Central memory CD8-positive, alpha-beta T cell (primary cell): Measurements from ENCODE around the gene GALNT14.

Source experiments
- ATAC-seq: fragments of 150-1000 bp; cut with Tn5 transposase; replicated peaks from 2 replicates; pipeline ENCODE4 v1.10.0; 2022; ENCODE audit warnings: mild to moderate bottlenecking, moderate FRiP score, moderate number of reproducible peaks; ENCODE audit not compliant: poor library complexity, severe bottlenecking; ENCODE audit errors: extremely low read depth
- DNase-seq, 2 donors: peaks; one replicate each; pipeline ENCODE4 v3.0.0; 2021; ENCODE audit warnings: low spot score in 2 of 2
- H3K27ac Mint-ChIP-seq: one replicate; pipeline ENCODE4 v1.8.0; 2022; ENCODE audit warnings: low read depth, mild to moderate bottlenecking, moderate library complexity, mixed read lengths
- H3K27me3 Mint-ChIP-seq: one replicate; pipeline ENCODE4 v1.8.0; 2022; ENCODE audit warnings: mixed read lengths
- H3K36me3 Mint-ChIP-seq: one replicate; pipeline ENCODE4 v1.8.0; 2022; ENCODE audit warnings: mild to moderate bottlenecking, moderate library complexity, mixed read lengths; ENCODE audit not compliant: insufficient read depth
- H3K4me1 Mint-ChIP-seq: one replicate; pipeline ENCODE4 v1.8.0; 2022; ENCODE audit warnings: mixed read lengths
- H3K4me3 Mint-ChIP-seq: one replicate; pipeline ENCODE4 v1.8.0; 2022; ENCODE audit warnings: mild to moderate bottlenecking, moderate library complexity, mixed read lengths
- H3K9me3 Mint-ChIP-seq: one replicate; pipeline ENCODE4 v1.8.0; 2022; ENCODE audit warnings: mixed read lengths

The GALNT14 gene

DNA sequence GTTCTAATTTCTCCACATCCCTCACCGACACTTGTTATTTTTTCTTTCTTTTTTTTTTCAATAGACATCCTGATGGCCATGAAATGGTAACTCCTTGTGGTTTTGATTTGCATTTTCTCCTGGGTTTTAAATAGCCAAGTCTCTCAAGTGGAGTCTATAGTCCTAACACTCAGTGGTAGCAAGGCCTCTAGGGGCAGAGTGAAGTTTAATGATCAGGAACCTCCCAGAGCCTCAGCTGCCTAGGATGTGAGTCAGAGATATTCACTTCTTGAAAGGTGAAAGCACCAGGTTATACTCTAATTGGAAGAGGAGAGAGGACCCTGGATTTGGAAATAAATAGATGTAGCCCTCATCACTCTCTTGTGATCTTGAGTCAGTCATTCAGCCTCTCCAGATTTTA is 268.3 kb downstream of the GALNT14 start:
- ATAC-seq (no peak), DNase-seq (no peak)
- Mint-ChIP-seq H3K27me3 (peaks cover 50% of the 10 kb centered on the region), H3K36me3 (no peaks in the 10 kb centered on the region), H3K9me3 (no peaks in the 10 kb centered on the region), H3K4me3 (no peak overlapping the region), H3K4me1 (no peaks in the 10 kb centered on the region), H3K27ac (no peak overlapping the region)

GRCh38 chr2:30867385-30867784 is 270.9 kb downstream of the GALNT14 start:
- Mint-ChIP-seq H3K4me1 (no peaks in the 10 kb centered on the region), H3K9me3 (no peaks in the 10 kb centered on the region), H3K27ac (no peak overlapping the region), H3K4me3 (no peak overlapping the region), H3K36me3 (no peaks in the 10 kb centered on the region), H3K27me3 (peaks cover 42% of the 10 kb centered on the region)
- ATAC-seq: no peak
- no peak for DNase-seq

- H3K27me3 Mint-ChIP-seq: peaks cover 38% of the 10 kb centered on the region
- H3K9me3 Mint-ChIP-seq: no peaks in the 10 kb centered on the region
- ATAC-seq (no peak), DNase-seq (no peak)
- H3K27ac Mint-ChIP-seq: no peak overlapping the region
- H3K4me1 Mint-ChIP-seq: no peaks in the 10 kb centered on the region
- H3K4me3 Mint-ChIP-seq: no peak overlapping the region
- no peaks in the 10 kb centered on the region for H3K36me3 Mint-ChIP-seq
Measured at GRCh38 chr2:30866974-30867373, 271.3 kb downstream of the GALNT14 start.

GRCh38 chr2:30865892-30866681 is 272.2 kb downstream of the GALNT14 start:
- H3K4me3 Mint-ChIP-seq: no peak overlapping the region
- peaks cover 29% of the 10 kb centered on the region for H3K27me3 Mint-ChIP-seq
- H3K4me1 Mint-ChIP-seq: no peaks in the 10 kb centered on the region
- no peaks in the 10 kb centered on the region for H3K36me3 Mint-ChIP-seq
- no peaks in the 10 kb centered on the region for H3K9me3 Mint-ChIP-seq
- no peak overlapping the region for H3K27ac Mint-ChIP-seq
- DNase-seq (no peak), ATAC-seq (no peak)

GRCh38 chr2:30865243-30865642 is 273.0 kb downstream of the GALNT14 start:
- no peak overlapping the region for H3K4me3 Mint-ChIP-seq
- H3K9me3 Mint-ChIP-seq: no peaks in the 10 kb centered on the region
- DNase-seq (no peak), ATAC-seq (no peak)
- H3K4me1 Mint-ChIP-seq: no peaks in the 10 kb centered on the region
- H3K27me3 Mint-ChIP-seq: peaks cover 28% of the 10 kb centered on the region
- no peak overlapping the region for H3K27ac Mint-ChIP-seq
- H3K36me3 Mint-ChIP-seq: no peaks in the 10 kb centered on the region

DNA sequence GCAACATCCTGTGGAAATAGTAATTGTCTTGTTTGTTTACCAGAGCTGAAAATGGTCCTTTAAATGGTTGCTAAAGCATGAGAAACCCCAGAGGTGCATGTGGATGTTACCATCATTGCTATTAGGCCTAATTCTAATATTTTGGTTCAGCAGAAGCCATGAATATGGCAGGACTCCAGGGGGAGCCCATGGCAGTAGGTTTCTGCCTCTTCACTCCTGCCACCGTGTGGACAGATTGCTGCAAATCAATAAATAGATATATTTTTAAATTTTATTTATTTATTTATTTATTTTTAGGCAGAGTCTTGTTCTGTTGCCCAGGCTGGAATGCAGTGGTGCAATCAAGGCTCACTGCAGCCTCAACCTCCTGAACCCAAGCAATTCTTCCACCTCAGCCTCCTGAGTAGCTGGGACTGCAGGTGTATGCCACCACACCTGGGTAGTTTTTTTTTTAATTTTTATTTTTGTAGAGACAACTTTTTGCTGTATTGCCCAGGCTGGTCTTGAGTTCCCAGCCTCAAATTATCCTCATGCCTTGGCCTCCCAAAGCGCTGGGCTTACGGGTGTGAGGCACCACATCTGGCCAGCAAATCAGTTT is 276.1 kb downstream of the GALNT14 start:
- Mint-ChIP-seq H3K4me1 (no peaks in the 10 kb centered on the region), H3K4me3 (no peak overlapping the region), H3K36me3 (no peaks in the 10 kb centered on the region), H3K9me3 (no peaks in the 10 kb centered on the region), H3K27me3 (peaks cover 21% of the 10 kb centered on the region), H3K27ac (no peak overlapping the region)
- ATAC-seq: peak; percentile 58
- DNase-seq: no peak

- H3K9me3 Mint-ChIP-seq: no peaks in the 10 kb centered on the region
- peaks cover 7% of the 10 kb centered on the region for H3K27me3 Mint-ChIP-seq
- H3K36me3 Mint-ChIP-seq: no peaks in the 10 kb centered on the region
- ATAC-seq (no peak), DNase-seq (no peak)
- no peaks in the 10 kb centered on the region for H3K4me1 Mint-ChIP-seq
- no peak overlapping the region for H3K27ac Mint-ChIP-seq
- no peak overlapping the region for H3K4me3 Mint-ChIP-seq
Measured at GRCh38 chr2:30860726-30861125, 277.5 kb downstream of the GALNT14 start.
